Prostate gland (tissue), 2 donors: ENCODE data around the gene FDXACB1.

Experiments used
- POLR2A ChIP-seq: fragments of 450-650 bp; IDR thresholded peaks from one replicate; pipeline ENCODE4 v1.6.1; 2016; ENCODE audit warnings: antibody characterized with exemption, mild to moderate bottlenecking
- TF ChIP-seq, protein P1 (sequence below), 4 experiments: fragments of 200-600 bp in 2 of 4; fragments of 450-650 bp in 2 of 4; sonication (generic) in 2 of 4; IDR thresholded peaks; 1 replicate in 3 of 4; 2 replicates in 1 of 4; pipeline ENCODE4 v1.5.1; 2016 to 2019; ENCODE audit warnings: antibody characterized with exemption in 4 of 4, mild to moderate bottlenecking in 2 of 4, moderate library complexity in 2 of 4

GRCh38 chr11:111852103-111852502, 26.9 kb downstream of the FDXACB1 start:
- TF ChIP-seq, protein P1, sequence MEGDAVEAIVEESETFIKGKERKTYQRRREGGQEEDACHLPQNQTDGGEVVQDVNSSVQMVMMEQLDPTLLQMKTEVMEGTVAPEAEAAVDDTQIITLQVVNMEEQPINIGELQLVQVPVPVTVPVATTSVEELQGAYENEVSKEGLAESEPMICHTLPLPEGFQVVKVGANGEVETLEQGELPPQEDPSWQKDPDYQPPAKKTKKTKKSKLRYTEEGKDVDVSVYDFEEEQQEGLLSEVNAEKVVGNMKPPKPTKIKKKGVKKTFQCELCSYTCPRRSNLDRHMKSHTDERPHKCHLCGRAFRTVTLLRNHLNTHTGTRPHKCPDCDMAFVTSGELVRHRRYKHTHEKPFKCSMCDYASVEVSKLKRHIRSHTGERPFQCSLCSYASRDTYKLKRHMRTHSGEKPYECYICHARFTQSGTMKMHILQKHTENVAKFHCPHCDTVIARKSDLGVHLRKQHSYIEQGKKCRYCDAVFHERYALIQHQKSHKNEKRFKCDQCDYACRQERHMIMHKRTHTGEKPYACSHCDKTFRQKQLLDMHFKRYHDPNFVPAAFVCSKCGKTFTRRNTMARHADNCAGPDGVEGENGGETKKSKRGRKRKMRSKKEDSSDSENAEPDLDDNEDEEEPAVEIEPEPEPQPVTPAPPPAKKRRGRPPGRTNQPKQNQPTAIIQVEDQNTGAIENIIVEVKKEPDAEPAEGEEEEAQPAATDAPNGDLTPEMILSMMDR (IDR thresholded peaks at IDR 0.05), result no peak
- no peak for TF ChIP-seq POLR2A
